Endothelial cell (in vitro differentiated cells): Measurements from ENCODE around the gene TNFAIP2. TPM values are rescaled to one million over a fixed set of nuclear protein-coding genes. Genes with fewer than 3 reads are reported as not detected.

Experiments
- DNase-seq: peaks from one replicate; pipeline ENCODE4 v3.0.0; 2021; ENCODE audit warnings: low spot score
- H3K27ac Mint-ChIP-seq: one replicate; pipeline ENCODE4 v1.8.0; 2021; ENCODE audit warnings: mixed read lengths, inconsistent platforms; ENCODE audit not compliant: unreplicated experiment
- H3K27me3 Mint-ChIP-seq: one replicate; pipeline ENCODE4 v1.8.0; 2021; ENCODE audit warnings: mild to moderate bottlenecking, moderate library complexity, mixed read lengths, inconsistent platforms; ENCODE audit not compliant: unreplicated experiment
- H3K36me3 Mint-ChIP-seq: one replicate; pipeline ENCODE4 v1.8.0; 2021; ENCODE audit warnings: mild to moderate bottlenecking, low read depth, mixed read lengths, inconsistent platforms; ENCODE audit not compliant: unreplicated experiment
- H3K4me1 Mint-ChIP-seq: one replicate; pipeline ENCODE4 v1.8.0; 2021; ENCODE audit warnings: mild to moderate bottlenecking, mixed read lengths, inconsistent platforms; ENCODE audit not compliant: unreplicated experiment
- H3K4me3 Mint-ChIP-seq: one replicate; pipeline ENCODE4 v1.8.0; 2021; ENCODE audit warnings: mild to moderate bottlenecking, mixed read lengths, inconsistent platforms; ENCODE audit not compliant: unreplicated experiment
- H3K9me3 Mint-ChIP-seq: one replicate; pipeline ENCODE4 v1.8.0; 2021; ENCODE audit warnings: mixed read lengths, inconsistent platforms; ENCODE audit not compliant: unreplicated experiment
- total RNA-seq: library from RNA; stranded (reverse); fragmentation: NEBNext Ultra II Directional; extraction: Animal tissue kit (Norgen Biotek cat#: 25700); gene quantifications from one replicate; pipeline ENCODE4 v1.2.1, GENCODE V29; 2021; ENCODE audit not compliant: unreplicated experiment
- TF ChIP-seq, protein P1 (sequence below): fragments of 200-600 bp; sonication (generic); IDR thresholded peaks from one replicate; pipeline ENCODE4 v1.5.0; 2021; ENCODE audit warnings: antibody characterized with exemption; ENCODE audit not compliant: unreplicated experiment

TNFAIP2 gene
- total RNA-seq, 1 donor from 2014 or later: 163 TPM

DNA sequence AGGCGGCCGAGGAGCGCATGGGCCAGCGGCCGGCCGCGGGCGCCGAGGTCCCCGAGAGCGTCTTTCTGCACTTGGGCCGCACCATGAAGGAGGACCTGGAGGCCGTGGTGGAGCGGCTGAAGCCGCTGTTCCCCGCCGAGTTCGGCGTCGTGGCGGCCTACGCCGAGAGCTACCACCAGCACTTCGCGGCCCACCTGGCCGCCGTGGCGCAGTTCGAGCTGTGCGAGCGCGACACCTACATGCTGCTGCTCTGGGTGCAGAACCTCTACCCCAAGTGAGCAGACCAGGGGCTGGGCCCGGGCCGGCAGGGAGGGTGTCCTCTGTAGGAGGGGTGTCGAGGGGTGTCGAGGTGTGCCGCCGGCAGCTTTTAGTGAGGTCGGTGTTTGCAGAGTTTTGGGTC lies 4.1 kb downstream of the TNFAIP2 start:
- Mint-ChIP-seq H3K27ac (no peak overlapping the region), H3K4me1 (peaks cover 18% of the 10 kb centered on the region), H3K27me3 (peaks cover 25% of the 10 kb centered on the region), H3K36me3 (peaks cover 21% of the 10 kb centered on the region), H3K9me3 (no peaks in the 10 kb centered on the region), H3K4me3 (no peak overlapping the region)
- TF ChIP-seq, protein P1, sequence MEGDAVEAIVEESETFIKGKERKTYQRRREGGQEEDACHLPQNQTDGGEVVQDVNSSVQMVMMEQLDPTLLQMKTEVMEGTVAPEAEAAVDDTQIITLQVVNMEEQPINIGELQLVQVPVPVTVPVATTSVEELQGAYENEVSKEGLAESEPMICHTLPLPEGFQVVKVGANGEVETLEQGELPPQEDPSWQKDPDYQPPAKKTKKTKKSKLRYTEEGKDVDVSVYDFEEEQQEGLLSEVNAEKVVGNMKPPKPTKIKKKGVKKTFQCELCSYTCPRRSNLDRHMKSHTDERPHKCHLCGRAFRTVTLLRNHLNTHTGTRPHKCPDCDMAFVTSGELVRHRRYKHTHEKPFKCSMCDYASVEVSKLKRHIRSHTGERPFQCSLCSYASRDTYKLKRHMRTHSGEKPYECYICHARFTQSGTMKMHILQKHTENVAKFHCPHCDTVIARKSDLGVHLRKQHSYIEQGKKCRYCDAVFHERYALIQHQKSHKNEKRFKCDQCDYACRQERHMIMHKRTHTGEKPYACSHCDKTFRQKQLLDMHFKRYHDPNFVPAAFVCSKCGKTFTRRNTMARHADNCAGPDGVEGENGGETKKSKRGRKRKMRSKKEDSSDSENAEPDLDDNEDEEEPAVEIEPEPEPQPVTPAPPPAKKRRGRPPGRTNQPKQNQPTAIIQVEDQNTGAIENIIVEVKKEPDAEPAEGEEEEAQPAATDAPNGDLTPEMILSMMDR: no peak
- DNase-seq: no peak

DNA sequence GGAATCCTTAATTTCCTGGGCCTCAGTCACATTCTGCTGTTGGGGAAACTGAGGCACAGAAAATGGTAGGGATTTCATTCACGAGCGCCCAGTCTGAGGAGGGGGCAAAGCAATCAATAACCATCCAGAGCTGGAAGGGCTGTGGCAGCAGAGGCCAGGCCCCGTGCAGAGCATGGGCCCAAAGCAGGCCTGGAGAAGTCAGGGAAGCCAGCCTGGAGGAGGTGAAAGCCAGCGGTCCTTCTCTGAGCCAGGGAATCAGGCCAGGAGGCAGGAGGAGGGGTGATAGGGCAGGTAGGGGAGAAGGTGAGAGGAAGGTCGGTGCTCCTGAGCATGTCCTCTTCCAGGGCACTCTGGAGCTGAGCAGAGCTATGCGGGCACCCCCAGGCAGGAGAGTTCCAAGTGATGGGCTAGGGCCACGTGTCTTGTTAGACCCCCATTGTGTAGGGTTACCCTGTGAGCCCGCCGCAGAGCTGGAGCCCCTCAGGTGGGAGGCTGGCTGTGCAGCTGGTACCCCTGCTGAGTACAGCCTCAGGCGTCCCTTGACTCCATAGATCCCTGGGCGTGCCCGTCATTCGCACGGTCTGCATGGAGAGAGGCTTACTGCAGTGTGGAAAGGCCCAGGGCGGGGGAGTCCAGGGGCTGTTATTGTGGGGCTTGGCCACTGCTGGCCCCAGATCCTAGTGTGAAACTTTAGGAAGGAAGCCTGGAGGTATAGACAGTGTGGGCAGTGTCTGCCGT lies 4.8 kb downstream of the TNFAIP2 start:
- peaks cover 18% of the 10 kb centered on the region for H3K4me1 Mint-ChIP-seq
- peaks cover 27% of the 10 kb centered on the region for H3K36me3 Mint-ChIP-seq
- peak overlapping the region; percentile 42 for H3K4me3 Mint-ChIP-seq
- DNase-seq: no peak
- TF ChIP-seq, protein P1: no peak
- H3K27me3 Mint-ChIP-seq: peaks cover 25% of the 10 kb centered on the region
- no peak overlapping the region for H3K27ac Mint-ChIP-seq
- no peaks in the 10 kb centered on the region for H3K9me3 Mint-ChIP-seq

DNA sequence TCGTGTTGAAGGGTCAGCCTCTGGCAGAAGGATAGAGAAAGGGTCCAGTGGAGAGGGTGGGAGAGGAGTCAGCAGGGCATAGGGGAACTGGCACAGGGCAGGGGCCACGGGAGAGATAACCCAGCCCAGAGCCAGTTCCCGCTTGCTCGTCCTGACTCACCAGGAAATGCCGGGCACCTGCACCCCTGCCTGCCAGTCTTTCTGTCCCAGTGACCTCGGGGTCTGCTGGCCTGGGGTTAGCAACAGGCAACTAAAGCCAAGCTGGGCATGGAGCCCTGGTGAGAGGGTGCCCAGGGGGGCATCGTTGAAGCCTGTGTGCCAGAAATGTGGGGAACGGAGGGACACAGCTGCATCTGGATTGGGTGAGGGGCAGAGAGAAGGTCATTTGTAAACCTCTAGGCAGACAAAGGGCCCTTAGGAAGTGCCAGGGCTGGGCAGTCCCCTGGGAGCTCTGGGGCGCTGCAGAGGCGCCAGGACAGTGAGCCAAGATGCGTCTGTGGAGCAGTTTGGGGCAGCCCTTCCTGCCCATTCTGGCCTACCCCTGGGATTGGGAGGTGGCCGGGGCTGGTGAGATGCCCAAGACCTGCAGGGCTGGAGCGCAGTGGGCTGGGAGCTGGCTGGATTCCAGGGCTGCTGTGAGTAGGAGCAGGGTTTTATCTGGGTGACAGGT lies 5.5 kb downstream of the TNFAIP2 start:
- peaks cover 18% of the 10 kb centered on the region for H3K4me1 Mint-ChIP-seq
- no peak for DNase-seq
- peaks cover 25% of the 10 kb centered on the region for H3K27me3 Mint-ChIP-seq
- peaks cover 35% of the 10 kb centered on the region for H3K36me3 Mint-ChIP-seq
- peak overlapping the region; percentile 62 for H3K4me3 Mint-ChIP-seq
- H3K9me3 Mint-ChIP-seq: no peaks in the 10 kb centered on the region
- TF ChIP-seq, protein P1: no peak
- H3K27ac Mint-ChIP-seq: no peak overlapping the region

DNA sequence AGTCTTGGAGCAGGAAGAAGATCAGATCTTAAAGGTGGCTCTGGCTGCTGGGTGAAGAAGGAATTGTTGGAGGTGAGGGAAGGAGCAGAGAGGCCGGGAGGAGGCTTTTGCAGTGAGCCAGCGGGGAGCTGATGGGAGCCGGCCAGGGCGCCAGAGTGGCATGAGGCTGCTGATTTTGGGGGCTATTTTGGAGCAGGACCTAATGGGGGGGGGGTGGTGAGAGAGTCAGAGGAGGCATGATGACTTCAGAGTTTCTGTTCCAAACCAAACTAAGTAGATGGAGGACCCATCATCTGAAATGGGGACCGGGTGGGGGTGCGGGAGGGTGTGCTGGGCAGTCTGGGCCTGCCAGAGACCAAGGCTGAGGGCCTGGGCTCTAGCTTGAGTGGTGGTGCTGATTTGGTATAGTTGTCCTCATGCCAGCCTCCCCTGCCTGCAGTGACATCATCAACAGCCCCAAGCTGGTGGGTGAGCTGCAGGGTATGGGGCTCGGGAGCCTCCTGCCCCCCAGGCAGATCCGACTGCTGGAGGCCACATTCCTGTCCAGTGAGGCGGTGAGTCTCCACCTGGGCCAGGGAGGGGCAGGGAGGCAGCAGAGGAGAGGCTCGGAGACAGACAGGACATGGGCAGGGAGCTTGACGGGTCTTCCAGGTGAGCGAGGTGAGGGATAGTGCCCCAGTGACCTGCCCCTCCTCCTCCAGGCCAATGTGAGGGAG lies 6.2 kb downstream of the TNFAIP2 start:
- Mint-ChIP-seq H3K27me3 (peaks cover 27% of the 10 kb centered on the region), H3K9me3 (no peaks in the 10 kb centered on the region), H3K27ac (no peak overlapping the region), H3K36me3 (peaks cover 41% of the 10 kb centered on the region), H3K4me1 (peaks cover 14% of the 10 kb centered on the region), H3K4me3 (peak overlapping the region; percentile 62)
- no peak for DNase-seq
- TF ChIP-seq, protein P1: no peak
